ENCODE data around the gene SLC6A6.
A peak's percentile ranks its signal among the peaks of the same experiment; 100 is the strongest.

The SLC6A6 gene

DNA sequence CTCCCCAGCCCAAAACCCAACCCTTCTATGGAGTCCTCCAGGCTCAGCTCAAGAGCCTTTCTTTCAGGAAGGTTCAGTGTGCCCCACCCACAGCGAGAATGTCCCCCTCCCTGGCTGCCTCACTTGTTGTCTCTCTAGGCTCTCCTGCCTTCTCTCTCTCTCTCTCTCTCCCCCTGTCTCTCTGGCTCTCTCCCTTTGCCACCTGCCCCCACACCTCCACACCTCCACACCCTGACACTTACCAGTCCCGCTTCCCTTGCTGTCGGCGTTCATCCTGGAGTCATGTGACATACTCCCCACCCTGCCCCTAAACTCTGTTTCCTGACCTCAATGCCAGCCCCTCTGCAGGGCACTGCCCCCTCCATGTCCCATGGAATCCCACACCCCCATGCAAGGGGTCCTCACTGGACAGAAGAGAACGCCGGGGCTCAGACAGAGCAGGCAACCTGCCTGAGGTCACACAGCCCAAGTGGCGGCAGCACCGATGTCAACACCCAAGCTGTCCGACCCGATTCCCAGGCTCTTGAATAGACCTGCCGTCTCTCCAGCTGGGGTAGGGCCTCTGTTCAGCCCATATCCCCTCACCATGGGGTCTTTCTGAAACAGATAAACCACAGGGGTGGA, 28.5 kb upstream of the SLC6A6 start:
- DNase-seq: no peak

DNA sequence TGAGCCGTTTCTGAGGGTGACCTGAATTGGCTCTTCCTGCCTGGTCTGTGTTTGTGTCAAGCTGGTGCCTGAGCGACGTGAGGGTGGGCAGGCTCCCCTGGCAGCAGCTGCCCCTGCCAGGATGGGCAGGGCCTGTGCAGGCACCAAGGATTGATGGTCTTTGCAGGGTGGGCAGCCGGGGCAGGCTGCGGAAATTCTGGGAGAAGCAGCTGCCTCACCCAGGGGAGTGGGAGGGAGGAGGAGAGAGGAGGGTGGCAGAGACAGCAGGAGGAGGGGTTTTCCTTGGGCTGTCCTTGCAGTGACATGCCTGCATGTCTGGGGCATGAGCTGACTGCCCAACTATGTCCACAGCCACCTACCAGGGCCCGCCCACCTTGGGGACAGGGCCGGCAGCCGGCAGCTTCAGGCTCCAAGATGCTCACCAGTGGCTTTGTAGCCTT, 27.9 kb upstream of the SLC6A6 start:
- DNase-seq: no peak

DNA sequence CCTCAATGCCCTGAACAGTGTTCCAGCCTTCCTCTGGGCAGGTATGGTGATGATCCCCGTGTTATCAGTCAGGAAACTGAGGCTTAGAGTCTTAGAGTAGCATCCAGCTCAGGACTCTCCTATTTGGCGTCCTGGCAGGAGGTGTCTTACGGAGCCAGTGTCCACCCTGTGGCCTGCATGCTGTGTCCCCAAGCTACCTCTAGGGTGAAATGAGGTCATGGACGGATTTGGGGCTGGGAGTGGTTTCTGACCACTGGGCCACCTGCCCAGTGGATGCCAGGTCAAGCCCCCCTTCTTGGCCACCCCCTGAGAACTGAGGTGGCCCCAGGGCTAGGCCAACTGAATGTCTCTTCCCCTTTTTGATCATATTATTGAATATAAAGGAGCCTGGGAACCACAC, 27.2 kb upstream of the SLC6A6 start:
- DNase-seq: no peak

DNA sequence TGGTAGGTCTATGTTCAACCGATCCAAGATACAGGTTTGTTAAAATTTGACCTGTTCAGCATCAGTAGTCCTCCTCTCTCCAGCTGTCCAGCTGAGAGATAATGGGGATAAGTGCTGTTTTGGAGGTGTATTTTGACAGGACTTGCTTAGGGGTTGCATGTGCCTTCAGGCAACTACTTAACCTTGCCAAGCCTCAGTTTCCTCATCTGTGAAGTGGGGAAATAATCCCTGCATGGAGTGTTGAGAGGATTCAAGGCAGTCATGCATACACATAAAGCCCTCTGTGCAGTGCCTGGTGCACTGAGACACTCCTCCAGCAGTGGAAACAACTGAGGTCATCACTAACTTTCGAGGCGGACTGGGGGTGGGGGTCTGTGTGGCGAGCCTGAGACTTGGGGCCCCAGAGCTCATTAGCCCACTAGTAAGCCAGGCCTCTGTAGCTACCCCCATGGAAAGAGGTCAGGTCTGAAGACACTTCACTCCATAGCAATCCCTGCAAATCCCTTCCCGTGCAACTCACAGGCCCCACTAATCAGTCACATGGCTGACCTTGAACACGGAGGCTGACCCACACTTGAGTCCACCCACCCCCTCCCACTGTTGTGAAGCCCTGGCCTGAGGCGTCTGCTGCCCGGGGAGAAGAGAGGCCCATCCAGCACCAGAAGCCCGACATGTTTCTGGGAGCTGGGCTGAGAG, 25.9 kb upstream of the SLC6A6 start:
- no peak for DNase-seq

DNA sequence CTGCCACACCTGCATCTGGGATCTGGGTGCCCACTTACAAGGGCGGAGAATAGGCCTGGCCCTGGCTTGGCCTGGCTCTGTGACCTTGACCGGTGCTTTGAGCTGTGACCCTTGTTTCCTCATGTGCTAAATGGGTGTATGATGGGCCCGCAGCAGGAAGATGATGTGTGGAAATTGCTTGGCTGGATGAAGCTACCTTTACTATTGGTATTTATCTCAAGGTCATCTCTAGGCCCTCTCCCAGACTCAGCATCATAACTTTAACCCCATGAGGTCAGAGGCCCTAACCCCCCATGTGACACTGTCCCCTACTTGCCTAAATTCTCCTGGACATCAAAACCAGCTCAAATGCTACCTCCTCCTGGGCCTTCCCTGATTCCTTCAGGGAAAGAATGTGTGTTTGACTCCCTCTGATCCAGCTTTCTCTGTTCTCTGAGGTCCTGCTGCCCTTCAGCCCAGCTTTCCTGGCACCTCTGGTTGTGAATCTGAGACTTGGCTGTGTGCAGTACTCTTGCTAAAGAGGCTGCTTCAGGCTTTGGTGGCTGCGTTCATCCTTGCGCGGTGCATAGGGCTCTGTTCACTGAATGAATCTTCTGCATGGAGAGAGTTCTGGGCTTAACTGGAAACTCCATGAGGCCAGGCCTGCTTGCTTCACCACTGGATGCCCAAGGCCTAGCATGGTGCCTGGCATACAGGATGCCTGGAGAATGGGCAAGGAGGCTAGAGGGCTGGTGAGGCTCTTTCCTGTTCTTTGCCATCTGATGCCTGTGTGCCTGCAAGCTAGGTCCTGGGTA, 25.2 kb upstream of the SLC6A6 start:
- no peak for DNase-seq

DNA sequence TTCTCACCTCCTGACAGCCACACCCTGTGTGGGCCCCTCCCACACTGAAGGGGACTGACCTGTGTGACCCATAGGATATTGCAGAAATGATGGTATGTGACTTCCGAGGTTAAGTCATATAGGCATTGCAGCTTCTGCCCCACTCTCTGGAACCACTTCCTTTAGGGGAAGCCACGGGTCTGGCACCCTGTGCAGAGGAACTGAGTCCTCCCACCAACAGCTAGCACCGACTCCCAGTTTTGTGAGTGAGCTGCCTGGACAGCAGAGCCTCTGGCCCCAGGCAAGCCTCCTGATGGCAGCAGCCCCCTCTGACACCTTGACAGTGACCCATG, 24.6 kb upstream of the SLC6A6 start:
- peak in 1 of 4 experiments; percentile 5 for DNase-seq

DNA sequence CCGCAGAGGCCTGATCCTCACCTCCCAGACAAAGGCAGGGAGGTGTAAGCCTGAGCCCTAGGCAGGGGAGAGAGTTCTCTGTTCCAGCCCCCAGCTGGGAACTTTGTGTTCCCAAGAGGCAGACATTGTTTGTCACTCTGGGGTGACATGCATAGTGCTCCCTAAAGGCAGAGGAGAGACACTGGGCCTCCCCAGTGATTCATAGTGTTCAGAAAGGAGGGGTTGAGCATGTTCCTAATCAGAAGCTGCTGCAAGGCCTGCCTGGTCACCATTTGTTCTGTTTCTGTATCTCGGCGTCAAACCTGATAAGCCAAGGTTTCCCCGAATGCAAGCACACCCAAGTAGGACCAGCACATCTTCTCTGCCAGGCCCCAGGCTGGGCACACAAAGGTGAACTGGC, 24.0 kb upstream of the SLC6A6 start:
- no peak for DNase-seq

DNA sequence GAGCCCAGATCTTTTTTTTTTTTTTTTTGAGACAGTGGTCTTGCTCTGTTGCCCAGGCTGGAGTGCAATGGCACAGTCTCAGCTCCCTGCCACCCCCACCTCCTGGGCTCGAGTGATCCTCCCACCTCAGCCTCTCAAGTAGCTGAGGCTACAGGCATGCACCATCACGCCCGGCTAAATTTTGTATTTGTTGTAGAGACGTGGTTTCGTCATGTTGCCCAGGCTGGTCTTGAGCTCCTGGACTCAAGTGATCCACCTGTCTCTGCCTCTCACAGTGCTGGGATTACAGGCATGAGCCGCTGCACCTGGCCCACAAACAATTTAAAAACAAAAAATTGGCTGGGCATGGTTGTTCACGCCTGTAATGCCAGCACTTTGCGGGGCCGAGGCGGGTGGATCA, 22.6 kb upstream of the SLC6A6 start:
- no peak for DNase-seq

DNA sequence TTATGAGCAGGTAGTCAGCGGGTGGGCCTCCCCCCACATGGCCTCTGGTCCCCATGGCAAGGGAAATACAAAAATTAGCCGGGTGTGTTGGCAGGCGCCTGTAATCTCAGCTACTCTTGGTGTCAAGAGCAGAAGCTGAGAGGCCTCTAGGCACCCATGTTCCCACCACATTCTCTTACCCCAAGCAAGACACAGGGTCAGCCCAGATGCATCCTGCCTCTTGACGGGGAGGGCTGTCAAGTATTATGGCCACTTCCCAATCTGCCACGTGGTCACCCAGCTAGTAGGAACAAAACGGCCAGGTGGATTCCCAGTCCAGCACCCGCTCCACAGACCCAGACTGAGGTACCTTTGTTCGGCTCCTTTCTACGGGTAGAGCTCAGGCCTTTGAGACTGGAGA, 16.2 kb upstream of the SLC6A6 start:
- DNase-seq: no peak

DNA sequence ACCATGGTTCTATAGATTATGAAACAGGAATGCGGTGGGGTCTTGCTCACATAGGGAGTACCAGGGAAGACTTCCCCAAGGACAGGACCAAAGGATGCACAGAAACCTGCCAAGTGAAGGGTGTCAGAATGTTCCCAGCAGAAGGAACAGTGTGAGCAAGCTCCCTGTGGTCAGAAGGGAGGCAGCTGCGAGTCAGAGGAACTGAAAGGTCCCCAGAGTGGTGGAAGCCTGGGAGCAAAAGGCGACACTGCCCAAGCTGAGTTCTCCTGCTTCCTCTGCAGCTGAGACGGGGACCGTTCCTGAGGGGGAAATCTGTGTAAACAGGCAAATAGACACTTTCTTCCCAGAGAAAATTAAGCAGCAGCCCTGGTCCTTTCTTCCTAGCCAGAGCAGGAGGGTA, 14.2 kb upstream of the SLC6A6 start:
- DNase-seq: no peak

DNA sequence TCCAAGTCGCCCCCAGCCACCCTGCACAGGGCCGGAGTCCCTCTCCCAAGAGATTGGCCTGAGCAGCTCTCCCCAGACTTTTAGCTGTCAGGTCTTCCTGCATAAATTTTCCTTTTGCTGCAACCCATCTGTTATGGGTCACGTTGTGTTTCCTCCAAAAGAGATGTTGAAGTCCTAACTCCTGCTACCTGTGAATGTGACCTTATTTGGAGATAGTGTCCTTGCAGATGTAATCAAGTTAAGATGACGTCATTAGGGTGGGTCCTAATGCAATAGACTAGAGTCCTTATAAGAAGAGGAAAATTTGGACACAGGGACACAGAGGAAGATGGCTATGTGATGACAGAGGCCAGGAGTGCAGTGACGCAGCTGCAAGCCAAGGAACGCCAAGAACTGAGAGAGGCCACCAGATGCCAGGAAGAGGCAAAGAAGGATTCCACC, 13.2 kb upstream of the SLC6A6 start:
- no peak for DNase-seq

DNA sequence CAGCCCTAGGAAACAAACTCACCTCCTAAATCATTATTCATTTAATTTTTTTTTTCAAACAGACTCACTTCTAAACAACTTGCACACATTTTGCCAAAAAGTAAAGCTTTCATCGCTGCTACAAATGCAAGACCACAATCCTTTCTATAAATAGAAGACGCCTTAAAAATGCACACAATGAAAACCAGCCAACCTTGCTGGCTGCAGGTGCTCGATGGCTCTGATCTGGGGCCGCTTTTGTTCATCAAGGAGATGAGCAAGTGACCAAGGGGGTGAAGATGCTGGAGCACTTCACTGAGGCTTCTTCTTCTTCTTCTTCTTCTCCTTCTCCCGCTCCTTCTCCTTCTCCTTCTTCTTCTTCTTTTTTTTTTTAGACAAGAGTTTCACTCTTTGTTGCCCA, 12.7 kb upstream of the SLC6A6 start:
- DNase-seq: no peak

DNA sequence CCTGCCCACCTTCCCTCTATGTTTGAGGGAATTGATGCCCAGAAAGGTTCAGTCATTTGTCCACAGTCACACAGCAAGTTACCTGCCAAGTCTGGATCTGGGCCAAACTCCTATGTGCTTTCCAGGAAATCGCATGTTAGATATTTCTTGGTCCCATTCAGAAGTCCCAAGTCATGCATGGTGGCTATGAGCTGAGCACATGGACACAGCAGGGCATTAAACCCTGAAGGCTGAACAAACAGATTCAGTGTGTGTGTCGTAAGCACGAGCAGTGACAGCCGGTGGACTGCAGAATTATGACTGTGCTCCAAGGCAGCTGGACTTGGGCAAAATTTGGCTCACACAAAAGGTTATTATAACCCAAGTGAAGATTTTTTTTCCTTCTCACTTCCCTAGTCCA, 11.4 kb upstream of the SLC6A6 start:
- DNase-seq: no peak

DNA sequence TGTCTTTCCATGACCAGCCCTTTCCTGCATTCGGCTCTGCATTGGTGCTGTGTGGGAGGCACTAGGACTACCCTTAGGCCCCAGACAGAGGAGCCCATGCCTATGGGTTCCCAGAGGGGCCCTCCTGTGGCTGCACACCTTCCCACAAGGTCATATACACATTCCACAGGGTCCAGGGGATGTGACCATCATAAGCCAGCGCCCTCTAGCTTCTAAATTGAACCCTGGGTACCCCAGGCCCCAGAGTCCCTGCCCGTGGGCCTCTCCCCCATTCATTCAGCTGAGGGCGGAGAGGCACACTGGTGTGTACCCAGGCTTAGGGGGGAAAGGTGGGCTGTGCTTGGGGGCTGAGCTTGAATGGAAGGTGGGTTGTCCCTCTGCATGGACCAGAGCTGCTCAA, 10.2 kb upstream of the SLC6A6 start:
- DNase-seq: no peak

DNA sequence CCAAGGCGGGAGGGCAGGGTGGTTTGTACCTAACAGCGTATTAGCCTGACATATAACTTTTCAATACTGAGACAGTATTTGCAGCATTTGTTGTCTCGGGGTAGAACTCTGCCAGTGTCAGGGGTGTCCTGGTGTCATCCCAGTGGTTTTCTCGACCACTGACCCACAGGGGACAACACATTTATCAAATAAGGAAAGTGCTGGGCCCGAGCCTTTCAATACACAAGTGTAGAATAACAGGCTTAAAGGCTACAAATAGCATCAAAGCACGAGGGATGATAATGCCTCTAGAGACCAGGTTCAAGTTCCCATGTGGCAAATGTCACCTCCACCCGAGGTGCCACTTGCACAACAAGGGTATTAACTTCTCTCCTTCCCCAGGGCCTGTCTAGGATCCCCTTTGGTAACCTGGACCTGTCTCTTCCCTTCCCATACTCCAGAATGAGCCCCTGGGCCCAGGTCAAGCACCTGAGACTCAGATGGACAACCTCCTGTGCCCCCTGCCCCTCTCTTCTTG, 9.5 kb upstream of the SLC6A6 start:
- DNase-seq: no peak

DNA sequence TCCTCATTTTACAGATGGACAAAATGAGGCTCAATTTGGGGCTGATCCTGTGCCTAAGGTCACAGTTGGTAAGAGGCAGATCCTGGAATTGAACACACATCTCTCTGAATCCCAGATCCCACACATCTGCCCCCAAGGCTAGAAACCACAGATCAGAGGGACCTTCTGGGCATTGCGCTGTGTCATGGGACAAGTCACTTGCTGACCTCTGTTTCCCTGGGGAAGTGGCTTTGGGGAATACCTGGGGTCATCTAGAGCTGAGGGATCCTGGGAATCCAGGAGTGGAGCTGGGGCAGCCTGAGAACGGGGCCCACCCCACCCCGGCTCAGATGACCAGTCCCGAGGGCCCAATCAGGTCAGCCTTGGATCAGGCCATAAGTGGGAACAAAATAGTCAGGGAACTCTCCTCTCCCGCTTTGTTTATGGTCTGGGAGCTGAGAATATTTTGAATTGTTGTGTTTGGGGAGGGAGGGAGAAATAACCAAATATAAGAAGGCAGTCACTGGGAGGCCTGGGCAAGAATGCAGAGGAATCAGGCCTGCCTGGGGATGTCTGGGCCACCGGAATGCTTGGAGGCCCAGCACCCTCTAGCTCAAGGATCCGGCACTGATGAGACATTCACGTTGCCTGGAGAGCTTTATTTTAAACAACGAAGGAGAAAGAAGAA, 8.8 kb upstream of the SLC6A6 start:
- no peak for DNase-seq

DNA sequence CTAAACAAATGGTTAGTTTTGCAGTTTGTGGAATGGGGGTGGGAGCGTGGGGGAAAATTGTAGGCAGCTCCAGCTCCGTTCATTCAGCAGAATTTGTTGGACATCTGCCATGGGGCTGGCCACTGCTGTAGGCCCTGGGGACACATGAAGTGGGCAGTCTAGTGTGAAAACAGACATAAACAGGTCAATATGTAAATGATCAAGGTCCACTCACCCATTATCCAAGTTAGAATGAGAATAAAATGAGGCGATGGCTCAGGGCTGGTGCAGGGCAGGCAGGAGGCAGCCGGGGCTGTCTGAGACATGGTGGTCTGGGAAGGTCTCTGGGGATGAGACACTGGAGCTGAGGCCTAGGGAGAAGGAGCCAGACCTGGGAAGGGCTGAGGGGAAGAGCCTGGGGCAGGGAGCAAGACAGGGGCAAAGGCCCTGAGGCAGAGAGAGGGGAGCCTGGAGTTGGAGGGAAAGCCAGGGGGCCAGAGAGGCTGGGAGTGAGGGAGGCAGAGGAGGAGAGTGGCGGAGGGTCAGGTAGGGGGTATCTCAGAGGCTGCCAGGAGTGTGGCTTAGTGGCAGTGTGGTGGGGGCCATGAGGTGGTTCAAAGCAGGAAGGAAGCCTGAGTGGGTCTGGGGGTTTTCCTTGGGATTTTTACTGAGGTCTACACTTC, 6.2 kb upstream of the SLC6A6 start:
- DNase-seq: no peak

DNA sequence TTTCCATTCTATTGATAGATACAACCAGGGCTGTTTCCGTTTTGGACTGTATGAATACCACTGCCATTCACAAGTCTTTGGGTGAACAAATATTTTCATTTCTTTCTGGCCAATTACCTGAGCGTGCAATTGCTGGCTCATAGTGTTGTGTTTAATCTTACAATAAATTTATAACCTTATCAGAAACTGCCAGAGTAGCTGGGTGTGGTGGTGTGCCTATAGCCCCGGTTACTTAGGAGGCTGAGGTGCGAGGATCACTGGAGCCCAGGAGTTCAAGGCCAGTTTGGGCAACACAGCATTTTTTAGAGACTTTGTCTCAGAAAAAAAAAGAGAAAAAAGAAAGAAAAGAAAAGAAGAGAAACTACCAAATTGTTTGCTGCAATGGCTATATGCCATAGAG, 5.4 kb upstream of the SLC6A6 start:
- DNase-seq: no peak

DNA sequence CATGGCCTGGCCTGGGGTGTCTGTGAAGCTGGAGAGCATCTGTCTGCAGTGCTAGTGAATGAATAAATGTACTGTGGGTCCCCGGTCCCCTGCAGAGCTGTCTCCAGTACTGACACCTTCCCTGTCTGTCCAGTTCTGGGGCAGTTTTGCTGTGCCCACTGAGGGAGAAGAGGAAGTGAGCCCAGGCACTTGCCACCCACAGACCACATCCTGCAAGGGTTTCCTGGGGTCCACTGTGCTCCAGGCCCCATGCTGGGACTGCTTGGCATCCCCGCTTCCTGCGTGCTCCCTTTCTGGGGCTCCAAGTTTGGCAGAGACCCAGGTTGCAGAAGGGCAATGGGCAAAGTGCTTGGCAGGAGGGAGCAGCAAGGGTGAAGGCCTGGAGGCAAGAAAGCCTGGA, 4.9 kb upstream of the SLC6A6 start:
- DNase-seq: no peak

DNA sequence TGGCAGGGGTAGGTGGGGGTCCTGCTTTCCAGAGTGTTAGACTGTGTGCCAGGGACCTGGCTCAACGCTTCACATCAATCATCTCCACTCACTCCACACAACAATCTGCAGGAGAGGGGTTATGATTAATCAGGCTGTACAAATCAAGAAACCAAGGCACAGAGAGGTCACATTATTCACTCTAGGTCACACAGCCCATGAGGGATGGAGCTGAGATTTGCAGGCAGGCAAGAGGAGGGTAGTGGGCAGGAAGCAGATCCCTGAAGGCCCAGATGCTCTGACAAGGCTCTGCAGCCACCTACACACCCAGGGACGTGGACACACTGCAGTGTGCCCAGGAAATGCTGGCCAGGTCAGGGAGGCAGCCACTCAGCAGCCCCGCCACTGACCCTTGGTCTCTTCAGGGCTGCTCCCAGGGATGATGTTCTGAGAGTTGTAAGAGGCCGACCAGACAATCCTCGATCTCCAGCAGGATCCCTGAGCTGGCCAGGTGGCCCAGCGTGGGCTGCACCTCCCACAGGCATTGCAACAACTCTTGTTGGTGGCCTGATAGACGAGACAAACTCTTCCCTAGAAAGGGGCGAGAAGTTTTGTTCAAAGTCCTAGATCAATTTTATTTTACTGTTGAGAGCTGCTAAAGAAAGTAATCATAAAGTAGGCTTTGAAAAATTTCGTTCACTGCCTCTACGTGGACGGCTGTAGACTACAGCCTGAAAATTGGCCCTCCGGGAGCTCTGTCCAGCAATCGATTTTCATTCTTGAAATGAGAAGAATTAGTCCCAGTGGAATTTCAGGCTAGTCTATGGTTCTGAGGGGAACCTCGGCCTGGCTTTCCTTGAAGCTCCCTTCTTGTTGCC, 4.2 kb upstream of the SLC6A6 start:
- no peak for DNase-seq

DNA sequence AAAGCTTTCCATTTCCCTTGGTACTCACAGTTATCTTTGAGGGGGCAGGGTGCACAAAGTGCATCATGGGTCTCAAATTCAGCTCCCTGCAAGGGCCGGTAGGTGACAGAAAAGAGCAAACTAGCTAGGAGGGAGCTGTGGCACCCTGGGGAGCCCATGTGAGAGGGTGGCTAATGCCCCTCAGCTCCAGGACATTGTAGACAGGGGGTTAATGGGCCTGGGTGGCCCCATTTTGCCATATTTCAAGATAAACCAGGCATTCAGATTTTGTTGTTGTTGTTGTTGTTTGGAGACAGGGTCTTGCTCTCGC, 3.7 kb upstream of the SLC6A6 start:
- DNase-seq: no peak

DNA sequence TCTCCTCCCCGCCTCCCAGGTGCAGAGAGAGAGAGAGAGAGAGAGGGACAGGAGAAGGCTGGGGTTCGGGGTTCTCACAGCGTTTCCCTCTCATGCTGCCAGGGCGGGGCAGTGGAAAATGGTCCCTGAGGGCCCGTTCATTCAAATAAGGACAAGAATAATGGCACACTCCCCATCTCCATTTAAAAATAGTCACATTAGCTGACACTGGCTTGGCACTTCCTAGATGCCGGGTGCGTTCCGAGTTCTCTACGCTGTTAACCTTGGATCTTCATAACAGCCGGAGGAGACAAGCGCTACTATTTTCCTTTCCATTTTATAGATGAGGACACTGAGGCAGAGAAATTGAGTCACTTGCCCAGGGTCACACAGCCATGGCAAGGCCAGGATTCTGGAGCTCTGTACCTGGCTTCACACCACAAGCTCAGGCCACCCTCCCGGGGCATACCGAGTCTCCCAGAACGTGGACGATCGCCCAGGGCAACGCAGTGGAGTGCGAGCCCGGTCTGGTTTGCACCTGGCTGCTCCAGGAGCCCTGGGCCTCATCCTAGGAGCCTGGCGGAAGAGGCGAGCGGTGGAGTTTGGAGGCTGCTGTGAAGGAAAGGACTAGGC, 608 bp upstream of the SLC6A6 start:
- no peak for DNase-seq
